GM23338 (cell line): Measurements from ENCODE around the gene PRRC2A. TPM values are rescaled to one million over a fixed set of nuclear protein-coding genes. Genes with fewer than 3 reads are reported as not detected.

Source experiments
- ATAC-seq: fragments of 200-7000 bp; cut with Tn5 transposase; 3 replicates; pipeline ENCODE4 v1.9.1; 2020
- DNase-seq: peaks from one replicate; pipeline ENCODE4 v3.0.0-alpha.2; 2015; ENCODE audit warnings: low spot score
- H2AFZ ChIP-seq: fragments of 200-600 bp; sonication (generic); 2 replicates; pipeline ENCODE4 v1.8.0; 2016; ENCODE audit warnings: antibody characterized with exemption, mild to moderate bottlenecking, moderate library complexity
- H3F3A ChIP-seq: fragments of 200-600 bp; sonication (generic); replicated peaks from 2 replicates; pipeline ENCODE4 v1.8.0; 2017; ENCODE audit warnings: antibody characterized with exemption, mixed run types, low read depth
- H3K27ac ChIP-seq: fragments of 200-600 bp; sonication (generic); 2 replicates; pipeline ENCODE4 v1.6.1; 2016; ENCODE audit warnings: low read depth
- H3K27me3 ChIP-seq: fragments of 200-600 bp; sonication (generic); 2 replicates; pipeline ENCODE4 v1.8.0; 2016; ENCODE audit warnings: mild to moderate bottlenecking, mixed run types, moderate library complexity; ENCODE audit not compliant: insufficient read depth
- H3K36me3 ChIP-seq: fragments of 200-600 bp; sonication (generic); 2 replicates; pipeline ENCODE4 v1.8.0; 2016; ENCODE audit warnings: mild to moderate bottlenecking; ENCODE audit not compliant: insufficient read depth
- H3K4me1 ChIP-seq: fragments of 200-600 bp; sonication (generic); 2 replicates; pipeline ENCODE4 v1.8.0; 2016; ENCODE audit warnings: mild to moderate bottlenecking, moderate library complexity; ENCODE audit not compliant: insufficient read depth
- H3K4me2 ChIP-seq: fragments of 200-600 bp; sonication (generic); 2 replicates; pipeline ENCODE4 v1.7.1; 2017; ENCODE audit warnings: mixed run types
- H3K4me3 ChIP-seq: fragments of 200-600 bp; sonication (generic); 2 replicates; pipeline ENCODE4 v1.6.1; 2016; ENCODE audit warnings: mixed run types
- H3K79me2 ChIP-seq: fragments of 200-600 bp; sonication (generic); replicated peaks from 2 replicates; pipeline ENCODE4 v1.8.0; 2017; ENCODE audit warnings: mild to moderate bottlenecking; ENCODE audit not compliant: insufficient read depth
- H3K9me2 ChIP-seq: fragments of 200-600 bp; sonication (generic); 2 replicates; pipeline ENCODE4 v1.8.0; 2017; ENCODE audit not compliant: insufficient read depth
- H4K20me1 ChIP-seq: fragments of 200-600 bp; sonication (generic); replicated peaks from 2 replicates; pipeline ENCODE4 v1.8.0; 2017; ENCODE audit warnings: mild to moderate bottlenecking; ENCODE audit not compliant: insufficient read depth
- H3K27ac Mint-ChIP-seq: 2 replicates; pipeline ENCODE4 v1.8.0; 2020; ENCODE audit warnings: inconsistent platforms, mild to moderate bottlenecking, moderate library complexity, mixed read lengths
- H3K27me3 Mint-ChIP-seq: 3 replicates; pipeline ENCODE4 v1.8.0; 2022; ENCODE audit warnings: low read depth, mild to moderate bottlenecking, moderate library complexity, mixed read lengths, inconsistent platforms; ENCODE audit not compliant: insufficient read depth, poor library complexity
- H3K36me3 Mint-ChIP-seq: 3 replicates; pipeline ENCODE4 v1.8.0; 2021; ENCODE audit warnings: low read depth, mild to moderate bottlenecking, inconsistent platforms, moderate library complexity, mixed read lengths
- H3K4me1 Mint-ChIP-seq: 3 replicates; pipeline ENCODE4 v1.8.0; 2020; ENCODE audit warnings: mild to moderate bottlenecking, inconsistent platforms, mixed read lengths
- H3K4me3 Mint-ChIP-seq: 3 replicates; pipeline ENCODE4 v1.8.0; 2021; ENCODE audit warnings: moderate library complexity, mild to moderate bottlenecking, inconsistent platforms, mixed read lengths
- H3K9me3 Mint-ChIP-seq: 3 replicates; pipeline ENCODE4 v1.8.0; 2020; ENCODE audit warnings: moderate library complexity, mild to moderate bottlenecking, inconsistent platforms, mixed read lengths
- CREB1 ChIP-seq: fragments of 250-450 bp; sonication (Bioruptor Pico); IDR thresholded peaks from 2 replicates; pipeline ENCODE4 v1.5.0; 2020; ENCODE audit warnings: low read depth, mild to moderate bottlenecking, moderate library complexity
- CTCF ChIP-seq, 2 experiments: fragments of 200-600 bp in 1 of 2; sonication (generic) in 1 of 2; conservative IDR thresholded peaks; 2 replicates each; pipeline versions ENCODE4 v1.5.1 to v1.6.1; 2016 to 2017; ENCODE audit warnings: antibody characterized with exemption in 2 of 2, low read depth in 2 of 2, mild to moderate bottlenecking in 2 of 2, moderate library complexity in 1 of 2
- EZH2 ChIP-seq: fragments of 200-600 bp; sonication (generic); IDR thresholded peaks from one replicate; pipeline ENCODE4 v1.8.0; 2017; ENCODE audit warnings: antibody characterized with exemption, mild to moderate bottlenecking, low read depth; ENCODE audit not compliant: unreplicated experiment
- EZH2phosphoT487 ChIP-seq: fragments of 200-600 bp; sonication (generic); IDR thresholded peaks from one replicate; pipeline ENCODE4 v1.8.1; 2018; ENCODE audit warnings: antibody characterized with exemption; ENCODE audit not compliant: unreplicated experiment
- JUNB ChIP-seq: IDR thresholded peaks from one replicate; pipeline ENCODE4 v1.6.1; 2016; ENCODE audit warnings: antibody characterized with exemption; ENCODE audit not compliant: unreplicated experiment
- POLR2AphosphoS5 ChIP-seq: IDR thresholded peaks from 2 replicates; pipeline ENCODE4 v1.6.1; 2016; ENCODE audit warnings: antibody characterized with exemption, low read depth
- REST ChIP-seq: IDR thresholded peaks from one replicate; pipeline ENCODE4 v1.6.1; 2018; ENCODE audit warnings: antibody characterized with exemption; ENCODE audit not compliant: unreplicated experiment
- STAT1 ChIP-seq: IDR thresholded peaks from one replicate; pipeline ENCODE4 v1.6.1; 2016; ENCODE audit warnings: antibody characterized with exemption; ENCODE audit not compliant: unreplicated experiment
- ZNF114 ChIP-seq: fragments of 250-450 bp; sonication (Bioruptor Pico); IDR thresholded peaks from 2 replicates; pipeline ENCODE4 v1.5.0; 2020; ENCODE audit warnings: mild to moderate bottlenecking, moderate library complexity
- ZNF331 ChIP-seq: fragments of 250-450 bp; sonication (Bioruptor Pico); IDR thresholded peaks from 2 replicates; pipeline ENCODE4 v1.5.0; 2020; ENCODE audit warnings: low read depth, mild to moderate bottlenecking, moderate library complexity
- ZNF462 ChIP-seq: fragments of 250-450 bp; sonication (Bioruptor Pico); IDR thresholded peaks from 2 replicates; pipeline ENCODE4 v1.5.0; 2020; ENCODE audit warnings: mild to moderate bottlenecking, moderate library complexity
- polyA plus RNA-seq: library from polyadenylated mRNA; unstranded; fragments of >200 nt; fragmentation: Nextera tagmentation; extraction: Ambion mirVana; gene quantifications from 2 replicates; pipeline ENCODE4 v1.2.1, GENCODE V29; 2016
- total RNA-seq: library from RNA; depleted of rRNA; stranded (reverse); fragments of >200 nt; shearing (Covaris generic); gene quantifications from 2 replicates; pipeline ENCODE4 v1.2.3, GENCODE V29; 2014

PRRC2A gene
- total and polyA plus RNA-seq, 2 experiments from 2014 or later = 213 to 273 TPM

DNA sequence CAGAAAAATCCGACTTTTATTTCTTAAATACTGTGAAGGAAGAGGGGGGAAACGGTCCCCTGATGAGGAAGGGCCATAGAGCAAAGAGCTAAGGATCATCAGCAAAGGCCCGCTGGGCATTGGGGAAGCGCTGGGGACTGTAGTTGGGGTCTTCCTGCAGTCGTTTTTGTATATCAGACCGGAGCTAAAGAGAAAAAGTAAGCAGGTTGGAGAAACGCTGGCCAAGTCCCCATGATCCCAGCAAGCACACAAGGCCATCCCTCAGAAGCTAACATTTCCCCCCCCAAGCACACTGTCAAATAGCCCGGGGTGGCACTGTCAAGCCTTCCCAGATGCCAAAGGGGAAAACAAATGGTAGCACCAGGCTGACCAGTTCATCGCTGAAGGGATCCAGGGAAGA, 18.5 kb downstream of the PRRC2A start:
- H3K27me3 Mint-ChIP-seq = peaks cover 6% of the 10 kb centered on the region
- no peak overlapping the region for H3K27ac Mint-ChIP-seq
- Histone ChIP-seq H4K20me1 (peaks cover 25% of the 10 kb centered on the region), H3F3A (peaks cover 55% of the 10 kb centered on the region), H3K79me2 (no peaks in the 10 kb centered on the region), H3K4me1 (no peaks in the 10 kb centered on the region), H3K36me3 (peaks cover 54% of the 10 kb centered on the region), H3K27me3 (no peaks in the 10 kb centered on the region), H3K4me3 (no peak overlapping the region), H3K27ac (peak overlapping the region; percentile 80), H3K9me2 (no peaks in the 10 kb centered on the region), H3K4me2 (no peak overlapping the region), H2AFZ (no peak overlapping the region)
- H3K4me1 Mint-ChIP-seq = no peaks in the 10 kb centered on the region
- ATAC-seq (no peak), DNase-seq (no peak)
- H3K4me3 Mint-ChIP-seq = no peak overlapping the region; the same call in 2 of the 3 replicates
- TF ChIP-seq ZNF462 (CRISPR knock-in tag) (no peak), CREB1 (CRISPR knock-in tag) (no peak), JUNB (no peak)
- H3K36me3 Mint-ChIP-seq = peaks cover 86% of the 10 kb centered on the region
- no peaks in the 10 kb centered on the region for H3K9me3 Mint-ChIP-seq

GRCh38 chr6:31639449-31639861, 18.9 kb downstream of the PRRC2A start:
- no peak overlapping the region for H3K27ac ChIP-seq
- H3K27ac Mint-ChIP-seq = no peak overlapping the region
- H3K4me3 ChIP-seq = no peak overlapping the region
- H4K20me1 ChIP-seq = peaks cover 25% of the 10 kb centered on the region
- H2AFZ ChIP-seq = no peak overlapping the region
- H3K36me3 Mint-ChIP-seq = peaks cover 83% of the 10 kb centered on the region
- H3K79me2 ChIP-seq = no peaks in the 10 kb centered on the region
- H3K4me2 ChIP-seq = no peak overlapping the region
- ATAC-seq = peak; percentile 30
- H3K27me3 ChIP-seq = no peaks in the 10 kb centered on the region
- H3K9me2 ChIP-seq = no peaks in the 10 kb centered on the region
- H3K4me3 Mint-ChIP-seq = no peak overlapping the region
- DNase-seq = no peak
- H3F3A ChIP-seq = peaks cover 51% of the 10 kb centered on the region
- no peaks in the 10 kb centered on the region for H3K9me3 Mint-ChIP-seq
- peaks cover 6% of the 10 kb centered on the region for H3K27me3 Mint-ChIP-seq
- H3K36me3 ChIP-seq = peaks cover 50% of the 10 kb centered on the region
- no peaks in the 10 kb centered on the region for H3K4me1 Mint-ChIP-seq
- H3K4me1 ChIP-seq = no peaks in the 10 kb centered on the region
- TF ChIP-seq POLR2AphosphoS5 (no peak), ZNF331 (CRISPR knock-in tag) (no peak), REST (no peak), STAT1 (no peak), CREB1 (CRISPR knock-in tag) (no peak), CTCF (conservative IDR thresholded peaks at IDR 0.05; ENCODE audit: low read depth in 2 of 2) (no peak), EZH2phosphoT487 (no peak), EZH2 (no peak), ZNF114 (CRISPR knock-in tag) (no peak)
